ENCODE results near the gene ERVFRD-1. TPM values are rescaled to one million over a fixed set of nuclear protein-coding genes. Genes with fewer than 3 reads are reported as not detected.

Gene ERVFRD-1
- total and polyA plus RNA-seq, 2 donors (not counting 3 experiments of a cell fraction or from before 2014, with no cell fraction given): not detected

- H3K27me3 ChIP-seq (ENCODE audit: control insufficient read depth in 2 of 2, insufficient read depth in 2 of 2, low read length in 2 of 2): no peaks in the 10 kb centered on the region
- dilution Hi-C loops (cut with MboI; ENCODE audit: extremely low pct_ligation_motif_present, low sequenced_read_pairs) (loop anchor here (25.0 kb wide), 1 partner anchor 345 kb away; no protein-coding TSS in a partner anchor), intact Hi-C loops (cut with micrococcal nuclease) (no loop called here)
- BruUV-seq (replicated peaks): no TSS peak
- no peak for FAIRE-seq
- H3K27ac ChIP-seq (ENCODE audit: insufficient read depth, low read depth, low read length): no peak overlapping the region
- no peaks in the 10 kb centered on the region for H3K36me3 ChIP-seq (ENCODE audit: control insufficient read depth in 2 of 2, extremely low read depth in 1 of 2, insufficient read depth in 2 of 2, low read length in 2 of 2)
- H4K20me1 ChIP-seq (replicated peaks; ENCODE audit: control insufficient read depth, extremely low read depth, insufficient read depth, low read length): no peaks in the 10 kb centered on the region
- H2AFZ ChIP-seq (ENCODE audit: low read depth, low read length): no peak overlapping the region
- no peaks in the 10 kb centered on the region for H3K4me1 ChIP-seq (ENCODE audit: control insufficient read depth, extremely low read depth, insufficient read depth, low read length)
- CTCF ChIA-PET: interaction anchor here (0.9 to 4.0 kb wide), 3 partner anchors 11 to 433 kb away, joined by 3 to 136 read pairs (median 32); no protein-coding TSS in a partner anchor
- no peak for TF ChIP-seq POLR2A (IDR thresholded peaks at IDR 0.05; ENCODE audit: low read depth, low read length)
- TF ChIP-seq JUN (IDR thresholded peaks at IDR 0.05; ENCODE audit: borderline replicate concordance, insufficient read depth, insufficient read length, low read depth): no peak
- no peak for TF ChIP-seq FOS (IDR thresholded peaks at IDR 0.05; ENCODE audit: borderline replicate concordance, insufficient read depth, low read length)
- TF ChIP-seq EZH2 (IDR thresholded peaks at IDR 0.05; ENCODE audit: borderline replicate concordance, low read depth, low read length, severe bottlenecking): no peak
- TF ChIP-seq POLR2AphosphoS5 (IDR thresholded peaks at IDR 0.05; ENCODE audit: insufficient read depth, low read depth, low read length): no peak
- no peak for TF ChIP-seq CTCF (IDR thresholded peaks at IDR 0.05; ENCODE audit: extremely low read depth in 1 of 2, insufficient read depth in 1 of 2, low read depth in 1 of 2, low read length in 2 of 2)
- TF ChIP-seq MYC (IDR thresholded peaks at IDR 0.05; ENCODE audit: low read depth, low read length): no peak
- no peak for TF ChIP-seq GATA2 (IDR thresholded peaks at IDR 0.05; ENCODE audit: insufficient read depth, insufficient read length, low read depth, low read length)
- TF ChIP-seq MAX (IDR thresholded peaks at IDR 0.05; ENCODE audit: insufficient read depth, insufficient read length): no peak
- no peaks in the 10 kb centered on the region for H3K9me3 ChIP-seq (replicated peaks; ENCODE audit: control insufficient read depth, insufficient read depth, low read length)
- H3K9ac ChIP-seq (replicated peaks; ENCODE audit: extremely low read depth, insufficient read depth, low read length): no peak overlapping the region
- H3K4me3 ChIP-seq (replicated peaks in 1 of 3; ENCODE audit: insufficient read depth in 1 of 3, low read depth in 1 of 3, low read length in 3 of 3): no peak overlapping the region
- H3K9me1 ChIP-seq (replicated peaks; ENCODE audit: control insufficient read depth, extremely low read depth, insufficient read depth, low read length): no peaks in the 10 kb centered on the region
- no peak for DNase-seq (ENCODE audit: low read depth, low spot score)
- no peaks in the 10 kb centered on the region for H3K79me2 ChIP-seq (ENCODE audit: control insufficient read depth, insufficient read depth, low read length)
- H3K4me2 ChIP-seq (ENCODE audit: insufficient read depth, low read length): no peak overlapping the region
- POLR2A ChIA-PET: no interaction called here
These were observed 30.9 kb upstream of the ERVFRD-1 start for GRCh38 chr6:11142296-11143027.
